ENCODE data around the gene RFTN2.

RFTN2 gene

DNA sequence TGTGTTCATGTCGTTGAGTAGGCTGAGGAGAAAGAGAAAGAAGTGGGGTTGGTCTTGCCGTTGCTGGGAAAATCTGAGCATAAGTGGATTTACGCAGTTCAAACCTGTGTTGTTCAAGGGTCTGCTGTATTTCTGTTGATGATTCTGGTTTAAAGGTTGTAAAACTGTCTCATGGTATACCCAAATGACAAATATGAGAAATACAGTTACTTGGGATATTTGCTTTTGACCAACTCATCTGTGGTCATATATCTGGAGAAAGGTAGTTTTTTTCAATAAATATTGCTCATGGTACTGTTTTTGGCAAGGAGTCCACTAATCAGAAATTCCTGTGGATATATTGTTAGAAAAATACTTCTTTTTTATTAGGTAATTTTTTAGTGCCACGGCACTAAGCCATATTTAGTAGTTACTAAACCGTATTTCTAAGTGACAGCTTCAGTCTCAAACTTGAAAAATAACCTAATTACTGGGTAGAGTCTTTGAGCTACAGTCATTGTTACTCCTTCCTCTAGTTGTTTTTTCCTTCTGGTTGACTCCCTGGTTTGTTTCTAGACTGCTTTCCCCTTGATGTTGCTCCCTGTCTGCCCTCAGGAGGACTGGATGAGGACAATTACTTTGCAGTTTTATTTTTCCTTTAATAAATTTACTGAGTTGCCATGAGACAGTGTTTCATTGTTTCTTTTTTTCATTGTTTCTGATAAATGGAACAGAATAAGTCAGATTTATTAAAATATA is 128.1 kb downstream of the RFTN2 start:
- Histone ChIP-seq H2AFZ (ENCODE audit: insufficient read depth, low read length, poor library complexity) (no peak overlapping the region), H3K23ac (ENCODE audit: low read length) (no peak overlapping the region), H3K14ac (ENCODE audit: low read length) (no peak overlapping the region), H3K79me1 (ENCODE audit: low read length) (no peaks in the 10 kb centered on the region), H3K9ac (ENCODE audit: low read length) (no peak overlapping the region), H2BK12ac (ENCODE audit: low read length) (no peak overlapping the region), H4K91ac (ENCODE audit: low read depth, low read length) (no peak overlapping the region), H3K18ac (ENCODE audit: low read length) (no peak overlapping the region), H3K4me2 (ENCODE audit: low read length) (no peak overlapping the region), H3K9me3 (ENCODE audit: insufficient read depth, low read depth, low read length) (no peaks in the 10 kb centered on the region), H3K4me3 (ENCODE audit: low read depth, low read length) (no peak overlapping the region), H2BK5ac (ENCODE audit: low read depth, low read length, poor library complexity) (no peak overlapping the region), H2BK120ac (ENCODE audit: insufficient read depth, low read length, poor library complexity) (no peak overlapping the region), H3K4me1 (ENCODE audit: control insufficient read depth in 1 of 2, insufficient read depth in 2 of 2, low read length in 2 of 2) (no peaks in the 10 kb centered on the region), H3K27me3 (ENCODE audit: insufficient read depth, low read length) (no peaks in the 10 kb centered on the region), H3K27ac (ENCODE audit: low read depth, low read length) (no peak overlapping the region), H2AK5ac (ENCODE audit: low read length) (no peak overlapping the region), H3K79me2 (ENCODE audit: control insufficient read depth, insufficient read depth, low read length, poor library complexity) (no peaks in the 10 kb centered on the region), H4K8ac (ENCODE audit: low read depth, low read length) (no peak overlapping the region), H3K36me3 (ENCODE audit: control insufficient read depth in 1 of 2, insufficient read depth in 2 of 2, low read length in 2 of 2) (peaks cover 15 to 18% of the 10 kb centered on the region in 2 experiments), H4K12ac (ENCODE audit: low read depth, low read length) (no peak overlapping the region), H3K4ac (ENCODE audit: low read depth, low read length) (no peak overlapping the region)
- no peak for DNase-seq
- WGBS (ENCODE audit: extremely low coverage, insufficient coverage, insufficient read length): no CpG with 5 or more reads among the region's 5 CpGs

DNA sequence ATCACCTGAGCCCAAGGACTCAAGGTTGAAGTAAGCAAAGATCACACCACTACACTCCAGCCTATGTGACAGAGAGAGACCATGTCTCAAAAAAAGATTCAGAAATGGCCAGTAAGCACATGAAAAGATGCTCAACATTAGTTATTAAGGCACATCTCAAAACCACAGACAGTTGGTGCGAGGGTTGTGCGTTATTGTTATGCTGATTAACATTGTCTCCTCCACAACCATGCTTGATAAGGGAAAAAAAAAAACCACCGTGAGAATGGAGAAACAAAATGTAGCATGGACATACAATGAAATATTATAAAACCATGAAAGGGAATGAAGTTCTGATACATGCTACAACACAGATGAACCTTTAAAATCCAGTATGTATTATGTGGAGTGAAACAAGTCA is 132.2 kb downstream of the RFTN2 start:
- no peak for DNase-seq
- H3K79me2 ChIP-seq (ENCODE audit: control insufficient read depth, insufficient read depth, low read length, poor library complexity): no peaks in the 10 kb centered on the region
- no peaks in the 10 kb centered on the region for H3K4me1 ChIP-seq (ENCODE audit: control insufficient read depth in 1 of 2, insufficient read depth in 2 of 2, low read length in 2 of 2)
- H3K18ac ChIP-seq (ENCODE audit: low read length): no peak overlapping the region
- peak overlapping the region; percentile 62 for H3K4ac ChIP-seq (ENCODE audit: low read depth, low read length)
- peaks cover 16 to 18% of the 10 kb centered on the region in 2 experiments for H3K36me3 ChIP-seq (ENCODE audit: control insufficient read depth in 1 of 2, insufficient read depth in 2 of 2, low read length in 2 of 2)
- no peak overlapping the region for H3K14ac ChIP-seq (ENCODE audit: low read length)
- no peak overlapping the region for H4K12ac ChIP-seq (ENCODE audit: low read depth, low read length)
- H2BK12ac ChIP-seq (ENCODE audit: low read length): no peak overlapping the region
- H2BK5ac ChIP-seq (ENCODE audit: low read depth, low read length, poor library complexity): no peak overlapping the region
- H2AFZ ChIP-seq (ENCODE audit: insufficient read depth, low read length, poor library complexity): no peak overlapping the region
- H3K9ac ChIP-seq (ENCODE audit: low read length): no peak overlapping the region
- H2AK5ac ChIP-seq (ENCODE audit: low read length): no peak overlapping the region
- no peak overlapping the region for H3K27ac ChIP-seq (ENCODE audit: low read depth, low read length)
- H3K27me3 ChIP-seq (ENCODE audit: insufficient read depth, low read length): no peaks in the 10 kb centered on the region
- H3K4me2 ChIP-seq (ENCODE audit: low read length): no peak overlapping the region
- H4K8ac ChIP-seq (ENCODE audit: low read depth, low read length): no peak overlapping the region
- H4K91ac ChIP-seq (ENCODE audit: low read depth, low read length): no peak overlapping the region
- no CpG with 5 or more reads among the region's 3 CpGs for WGBS (ENCODE audit: extremely low coverage, insufficient coverage, insufficient read length)
- no peak overlapping the region for H2BK120ac ChIP-seq (ENCODE audit: insufficient read depth, low read length, poor library complexity)
- H3K79me1 ChIP-seq (ENCODE audit: low read length): no peaks in the 10 kb centered on the region
- no peak overlapping the region for H3K23ac ChIP-seq (ENCODE audit: low read length)
- no peak overlapping the region for H3K4me3 ChIP-seq (ENCODE audit: low read depth, low read length)
- no peaks in the 10 kb centered on the region for H3K9me3 ChIP-seq (ENCODE audit: insufficient read depth, low read depth, low read length)

DNA sequence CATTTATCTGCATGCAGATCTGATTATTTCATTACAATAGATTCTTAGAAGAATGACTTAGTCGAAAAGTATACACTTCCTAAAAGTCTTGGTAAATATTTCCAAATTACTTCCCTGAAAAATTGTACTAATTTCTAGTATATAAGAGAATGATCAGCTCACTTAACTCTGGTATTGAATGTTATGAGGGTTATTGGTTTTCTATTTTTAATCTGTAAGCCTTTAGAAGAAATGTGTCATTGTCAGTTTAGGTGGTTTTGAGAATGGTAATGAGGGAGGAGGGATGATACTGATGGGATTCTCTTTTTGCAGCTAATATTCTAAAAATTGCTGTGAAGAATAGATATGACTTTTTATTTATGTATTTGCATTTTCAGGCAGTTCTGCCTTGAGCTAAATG is 135.7 kb downstream of the RFTN2 start:
- Histone ChIP-seq H3K4me2 (ENCODE audit: low read length) (no peak overlapping the region), H2BK12ac (ENCODE audit: low read length) (no peak overlapping the region), H3K14ac (ENCODE audit: low read length) (no peak overlapping the region), H2BK5ac (ENCODE audit: low read depth, low read length, poor library complexity) (no peak overlapping the region), H3K23ac (ENCODE audit: low read length) (no peak overlapping the region), H3K4ac (ENCODE audit: low read depth, low read length) (no peak overlapping the region), H3K9ac (ENCODE audit: low read length) (no peak overlapping the region), H2AFZ (ENCODE audit: insufficient read depth, low read length, poor library complexity) (no peak overlapping the region), H3K79me2 (ENCODE audit: control insufficient read depth, insufficient read depth, low read length, poor library complexity) (no peaks in the 10 kb centered on the region), H3K27me3 (ENCODE audit: insufficient read depth, low read length) (no peaks in the 10 kb centered on the region), H2BK120ac (ENCODE audit: insufficient read depth, low read length, poor library complexity) (no peak overlapping the region), H4K12ac (ENCODE audit: low read depth, low read length) (no peak overlapping the region), H3K79me1 (ENCODE audit: low read length) (no peaks in the 10 kb centered on the region), H3K4me3 (ENCODE audit: low read depth, low read length) (no peak overlapping the region), H3K4me1 (ENCODE audit: control insufficient read depth in 1 of 2, insufficient read depth in 2 of 2, low read length in 2 of 2) (no peaks in the 10 kb centered on the region), H3K9me3 (ENCODE audit: insufficient read depth, low read depth, low read length) (no peaks in the 10 kb centered on the region), H4K91ac (ENCODE audit: low read depth, low read length) (no peak overlapping the region), H3K36me3 (ENCODE audit: control insufficient read depth in 1 of 2, insufficient read depth in 2 of 2, low read length in 2 of 2) (peaks cover 23 to 25% of the 10 kb centered on the region in 2 experiments), H3K27ac (ENCODE audit: low read depth, low read length) (no peak overlapping the region), H2AK5ac (ENCODE audit: low read length) (no peak overlapping the region), H3K18ac (ENCODE audit: low read length) (no peak overlapping the region), H4K8ac (ENCODE audit: low read depth, low read length) (no peak overlapping the region)
- no CpG with 5 or more reads among the region's 1 CpG for WGBS (ENCODE audit: extremely low coverage, insufficient coverage, insufficient read length)
- no peak for DNase-seq

DNA sequence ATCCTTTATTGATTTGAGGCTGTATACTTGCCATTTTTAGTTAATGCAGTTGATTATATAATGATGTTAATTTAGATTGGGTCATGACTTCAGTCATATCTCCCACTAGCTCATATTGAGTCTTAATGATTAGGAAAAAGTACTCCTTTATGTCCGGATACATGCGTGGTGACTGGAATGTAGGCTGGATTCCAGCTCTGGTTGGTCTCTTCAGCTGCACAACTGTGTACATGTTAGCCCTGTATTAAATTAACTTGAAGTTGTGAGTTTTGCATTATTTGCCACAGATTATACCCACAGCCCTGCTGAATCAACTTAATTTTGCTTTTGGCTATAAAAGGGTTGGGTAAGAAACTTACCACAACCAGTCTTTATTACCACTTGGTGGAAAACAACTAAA is 137.0 kb downstream of the RFTN2 start:
- H4K12ac ChIP-seq (ENCODE audit: low read depth, low read length): no peak overlapping the region
- H2BK12ac ChIP-seq (ENCODE audit: low read length): no peak overlapping the region
- no peak overlapping the region for H3K4ac ChIP-seq (ENCODE audit: low read depth, low read length)
- H3K27me3 ChIP-seq (ENCODE audit: insufficient read depth, low read length): no peaks in the 10 kb centered on the region
- H2BK5ac ChIP-seq (ENCODE audit: low read depth, low read length, poor library complexity): no peak overlapping the region
- H3K18ac ChIP-seq (ENCODE audit: low read length): no peak overlapping the region
- no peak overlapping the region for H3K4me2 ChIP-seq (ENCODE audit: low read length)
- H3K14ac ChIP-seq (ENCODE audit: low read length): no peak overlapping the region
- no peak overlapping the region for H3K4me3 ChIP-seq (ENCODE audit: low read depth, low read length)
- H3K4me1 ChIP-seq (ENCODE audit: control insufficient read depth in 1 of 2, insufficient read depth in 2 of 2, low read length in 2 of 2): no peaks in the 10 kb centered on the region
- no CpG with 5 or more reads among the region's 2 CpGs for WGBS (ENCODE audit: extremely low coverage, insufficient coverage, insufficient read length)
- no peak overlapping the region for H3K23ac ChIP-seq (ENCODE audit: low read length)
- no peaks in the 10 kb centered on the region for H3K9me3 ChIP-seq (ENCODE audit: insufficient read depth, low read depth, low read length)
- H2BK120ac ChIP-seq (ENCODE audit: insufficient read depth, low read length, poor library complexity): no peak overlapping the region
- H3K27ac ChIP-seq (ENCODE audit: low read depth, low read length): no peak overlapping the region
- H3K36me3 ChIP-seq (ENCODE audit: control insufficient read depth in 1 of 2, insufficient read depth in 2 of 2, low read length in 2 of 2): peaks cover 16 to 19% of the 10 kb centered on the region in 2 experiments
- no peaks in the 10 kb centered on the region for H3K79me1 ChIP-seq (ENCODE audit: low read length)
- DNase-seq: no peak
- no peak overlapping the region for H4K8ac ChIP-seq (ENCODE audit: low read depth, low read length)
- H2AK5ac ChIP-seq (ENCODE audit: low read length): no peak overlapping the region
- H3K79me2 ChIP-seq (ENCODE audit: control insufficient read depth, insufficient read depth, low read length, poor library complexity): no peaks in the 10 kb centered on the region
- H2AFZ ChIP-seq (ENCODE audit: insufficient read depth, low read length, poor library complexity): no peak overlapping the region
- no peak overlapping the region for H3K9ac ChIP-seq (ENCODE audit: low read length)
- H4K91ac ChIP-seq (ENCODE audit: low read depth, low read length): no peak overlapping the region
